ENCODE data around the gene EFCAB7. TPM values are rescaled to one million over a fixed set of nuclear protein-coding genes. Genes with fewer than 3 reads are reported as not detected.

Gene EFCAB7
- total RNA-seq, 5 donors from 2014 or later (not counting 1 experiment from before 2014, with no cell fraction given) = 6.5 to 8.1 (median 7.4) TPM

DNA sequence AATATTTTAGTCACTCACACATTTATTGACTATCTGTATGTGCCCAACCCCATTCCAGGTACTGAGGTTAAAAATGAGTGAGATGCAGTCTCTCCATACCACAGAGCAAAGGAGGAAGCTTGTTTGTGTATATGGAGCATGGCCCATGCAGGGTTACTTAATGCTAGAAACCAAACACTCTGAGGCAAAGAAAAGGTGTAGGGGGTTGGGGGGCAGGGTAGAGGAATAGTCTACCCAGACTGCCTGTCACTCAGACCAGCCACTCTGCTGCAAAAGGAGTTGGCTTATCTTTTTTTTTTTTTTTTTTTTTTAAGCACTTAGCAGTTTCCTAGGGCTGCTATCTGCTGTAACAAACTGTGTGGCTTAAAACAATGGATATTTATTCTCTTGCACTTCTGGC, 89.6 kb downstream of the EFCAB7 start:
- no peaks in the 10 kb centered on the region for H3K27me3 Mint-ChIP-seq
- peak overlapping the region in 1 of 2 donors; percentile 9 for H3K27ac Mint-ChIP-seq
- POLR2A ChIA-PET = no interaction called here

DNA sequence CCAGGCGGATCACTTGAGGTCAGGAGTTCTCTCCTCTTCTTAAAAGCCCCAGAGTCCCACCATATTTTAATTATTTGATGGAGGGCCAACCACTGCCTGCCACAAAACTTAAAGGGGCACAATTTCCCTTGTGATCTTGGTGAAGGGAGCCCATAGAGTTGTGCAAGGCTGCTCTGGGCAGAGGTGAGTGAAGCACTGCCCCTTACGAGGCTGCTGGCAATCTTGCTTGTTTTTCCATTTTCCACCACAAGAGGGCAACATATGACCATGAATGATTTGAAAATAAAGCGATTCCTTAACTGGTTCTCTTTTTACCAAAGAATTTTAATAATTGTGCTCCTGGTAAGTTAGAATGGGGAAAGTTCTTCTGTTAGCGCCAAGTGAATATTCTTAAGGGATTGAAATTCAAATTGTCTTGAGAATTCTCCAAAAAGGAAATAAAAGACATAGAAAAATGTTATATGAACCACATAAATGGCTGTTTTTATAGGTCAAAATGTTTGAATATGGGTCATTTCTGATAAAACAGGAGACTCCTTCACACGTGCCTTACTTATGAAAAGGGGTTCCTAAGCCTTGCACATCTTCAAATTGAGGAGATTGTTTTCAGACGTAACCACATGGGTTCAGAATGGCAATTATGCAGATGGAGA, 92.6 kb downstream of the EFCAB7 start:
- Histone ChIP-seq H3K36me3 (ENCODE audit: control insufficient read depth in 2 of 2, extremely low read depth in 1 of 2, insufficient read depth in 1 of 2, low read length in 1 of 2) (no peaks in the 10 kb centered on the region), H3K27ac (ENCODE audit: low read length) (no peak overlapping the region), H3K4me3 (ENCODE audit: control insufficient read depth in 1 of 2, extremely low read depth in 1 of 2, low read length in 1 of 2) (no peak overlapping the region), H3K27me3 (replicated peaks in 1 of 2; ENCODE audit: control insufficient read depth in 2 of 2, extremely low read depth in 1 of 2, insufficient read depth in 2 of 2, low read length in 1 of 2) (no peaks in the 10 kb centered on the region), H3K4me1 (ENCODE audit: control insufficient read depth in 1 of 2, extremely low read depth in 1 of 2, insufficient read depth in 2 of 2, low read length in 2 of 2) (no peaks in the 10 kb centered on the region), H3K9me3 (no peaks in the 10 kb centered on the region)
- Mint-ChIP-seq H3K9me3 (no peaks in the 10 kb centered on the region), H3K27me3 (no peaks in the 10 kb centered on the region), H3K4me1 (peaks cover 2 to 7% (median 4%) of the 10 kb centered on the region in 3 donors), H3K27ac (no peak overlapping the region), H3K4me3 (no peak overlapping the region), H3K36me3 (peaks cover 4% of the 10 kb centered on the region)
- 100% methylated on average over 1 of the region's 6 CpGs for WGBS (ENCODE audit: insufficient coverage)
- peak in 34 of 35 experiments; percentile 3 to 83 (median 28) for DNase-seq
- ChIA-PET POLR2A (no interaction called here), CTCF (interaction anchor here (0.7 to 2.1 kb wide), 9 partner anchors 101 to 1067 kb away, joined by 3 to 16 read pairs (median 4); no protein-coding TSS in a partner anchor)
- peak; percentile 64 to 80 (median 66) for ATAC-seq (replicated peaks in 1 of 4)

More for the DNA sequence above, 89.6 kb downstream of the EFCAB7 start:
- no peaks in the 10 kb centered on the region for H3K9me3 ChIP-seq
- Mint-ChIP-seq H3K4me1 (peaks cover 2 to 7% (median 7%) of the 10 kb centered on the region in 3 donors), H3K4me3 (no peak overlapping the region), H3K36me3 (no peaks in the 10 kb centered on the region), H3K9me3 (no peaks in the 10 kb centered on the region)
- ATAC-seq (replicated peaks in 1 of 4) = no peak
- no peak for DNase-seq
- no peaks in the 10 kb centered on the region for H3K4me1 ChIP-seq (ENCODE audit: control insufficient read depth in 1 of 2, extremely low read depth in 1 of 2, insufficient read depth in 2 of 2, low read length in 2 of 2)
- H3K36me3 ChIP-seq (ENCODE audit: control insufficient read depth in 2 of 2, extremely low read depth in 1 of 2, insufficient read depth in 1 of 2, low read length in 1 of 2) = no peaks in the 10 kb centered on the region
- no peak overlapping the region for H3K4me3 ChIP-seq (ENCODE audit: control insufficient read depth in 1 of 2, extremely low read depth in 1 of 2, low read length in 1 of 2)
- H3K27ac ChIP-seq (ENCODE audit: low read length) = no peak overlapping the region
- CTCF ChIA-PET = interaction anchor here (0.6 to 1.8 kb wide), 6 partner anchors 10 to 526 kb away, joined by 3 to 8 read pairs (median 4); no protein-coding TSS in a partner anchor
- H3K27me3 ChIP-seq (replicated peaks in 1 of 2; ENCODE audit: control insufficient read depth in 2 of 2, extremely low read depth in 1 of 2, insufficient read depth in 2 of 2, low read length in 1 of 2) = no peaks in the 10 kb centered on the region

DNA sequence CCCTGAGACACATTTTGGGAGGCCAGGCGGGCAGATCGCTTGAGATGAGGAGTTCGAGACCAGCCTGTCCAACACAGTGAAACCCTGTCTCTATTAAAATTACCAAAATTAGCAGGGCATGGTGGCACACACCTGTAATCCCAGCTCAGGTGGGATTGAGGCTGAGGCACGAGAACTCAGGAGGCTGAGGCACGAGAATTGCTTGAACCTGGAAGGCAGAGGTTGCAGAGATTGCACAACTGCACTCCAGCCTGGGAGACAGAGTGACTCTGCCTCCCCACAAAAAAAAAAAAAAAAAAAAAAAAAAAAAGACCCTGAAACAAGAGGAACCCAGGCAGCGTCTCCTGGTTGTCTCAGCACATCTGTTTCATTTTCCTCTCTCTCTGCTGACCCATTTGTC, 94.1 kb downstream of the EFCAB7 start:
- no peaks in the 10 kb centered on the region for H3K27me3 ChIP-seq (replicated peaks in 1 of 2; ENCODE audit: control insufficient read depth in 2 of 2, extremely low read depth in 1 of 2, insufficient read depth in 2 of 2, low read length in 1 of 2)
- Mint-ChIP-seq H3K27me3 (no peaks in the 10 kb centered on the region), H3K4me1 (peaks cover 2 to 7% (median 4%) of the 10 kb centered on the region in 3 donors), H3K36me3 (peaks cover 6% of the 10 kb centered on the region), H3K9me3 (no peaks in the 10 kb centered on the region), H3K27ac (no peak overlapping the region), H3K4me3 (no peak overlapping the region)
- DNase-seq = no peak
- ATAC-seq (replicated peaks in 1 of 4) = no peak
- WGBS (ENCODE audit: insufficient coverage) = 89% methylated on average over 3 of the region's 6 CpGs
- H3K27ac ChIP-seq (ENCODE audit: low read length) = no peak overlapping the region
- H3K4me1 ChIP-seq (ENCODE audit: control insufficient read depth in 1 of 2, extremely low read depth in 1 of 2, insufficient read depth in 2 of 2, low read length in 2 of 2) = no peaks in the 10 kb centered on the region
- no peaks in the 10 kb centered on the region for H3K36me3 ChIP-seq (ENCODE audit: control insufficient read depth in 2 of 2, extremely low read depth in 1 of 2, insufficient read depth in 1 of 2, low read length in 1 of 2)
- CTCF ChIA-PET = interaction anchor here (0.5 to 2.1 kb wide), 9 partner anchors 396 to 630 kb away, joined by 3 to 16 read pairs (median 5); no protein-coding TSS in a partner anchor
- H3K9me3 ChIP-seq = no peaks in the 10 kb centered on the region
- H3K4me3 ChIP-seq (ENCODE audit: control insufficient read depth in 1 of 2, extremely low read depth in 1 of 2, low read length in 1 of 2) = no peak overlapping the region
- POLR2A ChIA-PET = no interaction called here

DNA sequence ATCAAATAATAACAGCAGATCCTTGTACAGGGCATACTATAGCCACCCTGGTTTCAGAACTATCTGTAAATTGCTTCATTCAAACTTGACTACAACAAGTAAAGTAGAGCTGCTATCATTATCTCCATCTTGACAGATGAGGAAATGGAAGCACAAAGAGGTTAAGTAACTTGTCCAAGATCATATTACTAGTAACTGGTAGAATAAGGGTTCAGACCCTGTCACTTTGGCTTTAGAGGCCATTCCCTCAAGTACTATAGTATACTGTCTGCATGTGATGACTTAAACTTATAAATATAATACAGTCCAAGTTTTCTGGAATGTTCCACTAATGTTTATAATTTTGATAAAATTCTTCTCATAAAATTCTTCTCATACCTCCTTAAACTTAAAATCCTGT, 94.7 kb downstream of the EFCAB7 start:
- ChIA-PET POLR2A (no interaction called here), CTCF (interaction anchor here in 1 of 2 donors (1.1 kb wide), 1 partner anchor 613 kb away, joined by 3 read pairs; no protein-coding TSS in a partner anchor)
- Histone ChIP-seq H3K4me1 (ENCODE audit: control insufficient read depth in 1 of 2, extremely low read depth in 1 of 2, insufficient read depth in 2 of 2, low read length in 2 of 2) (no peaks in the 10 kb centered on the region), H3K9me3 (no peaks in the 10 kb centered on the region), H3K27me3 (replicated peaks in 1 of 2; ENCODE audit: control insufficient read depth in 2 of 2, extremely low read depth in 1 of 2, insufficient read depth in 2 of 2, low read length in 1 of 2) (no peaks in the 10 kb centered on the region), H3K4me3 (ENCODE audit: control insufficient read depth in 1 of 2, extremely low read depth in 1 of 2, low read length in 1 of 2) (no peak overlapping the region), H3K27ac (ENCODE audit: low read length) (no peak overlapping the region), H3K36me3 (ENCODE audit: control insufficient read depth in 2 of 2, extremely low read depth in 1 of 2, insufficient read depth in 1 of 2, low read length in 1 of 2) (no peaks in the 10 kb centered on the region)
- H3K27ac Mint-ChIP-seq = no peak overlapping the region
- no peak for ATAC-seq (replicated peaks in 1 of 4)
- H3K36me3 Mint-ChIP-seq = peaks cover 6% of the 10 kb centered on the region
- H3K4me3 Mint-ChIP-seq = no peak overlapping the region
- H3K9me3 Mint-ChIP-seq = no peaks in the 10 kb centered on the region
- no peak for DNase-seq
- no peaks in the 10 kb centered on the region for H3K27me3 Mint-ChIP-seq
- peaks cover 2 to 7% (median 4%) of the 10 kb centered on the region in 3 donors for H3K4me1 Mint-ChIP-seq

DNA sequence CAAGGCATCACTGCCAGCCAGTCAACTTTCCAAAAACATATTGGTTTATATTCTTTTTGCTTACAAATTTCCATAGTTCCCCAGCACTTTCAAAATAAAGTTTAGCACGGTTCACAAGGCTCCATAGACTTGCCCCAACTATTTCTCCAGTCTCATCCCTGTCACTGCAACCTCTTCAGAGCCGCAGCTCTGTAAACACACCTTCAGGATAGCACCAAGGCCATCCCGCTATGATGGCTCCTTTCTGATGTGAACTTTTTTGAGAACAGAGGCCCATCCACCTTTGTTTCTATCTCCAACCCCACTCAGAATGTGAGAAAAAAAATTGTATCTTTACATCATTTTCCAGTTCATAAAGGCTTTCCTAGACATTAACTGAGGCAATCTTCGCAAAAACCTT, 96.2 kb downstream of the EFCAB7 start:
- H3K27ac Mint-ChIP-seq = no peak overlapping the region
- no peak for ATAC-seq (replicated peaks in 1 of 4)
- peaks cover 14% of the 10 kb centered on the region for H3K36me3 Mint-ChIP-seq
- Histone ChIP-seq H3K4me1 (ENCODE audit: control insufficient read depth in 1 of 2, extremely low read depth in 1 of 2, insufficient read depth in 2 of 2, low read length in 2 of 2) (no peaks in the 10 kb centered on the region), H3K27me3 (replicated peaks in 1 of 2; ENCODE audit: control insufficient read depth in 2 of 2, extremely low read depth in 1 of 2, insufficient read depth in 2 of 2, low read length in 1 of 2) (no peaks in the 10 kb centered on the region), H3K27ac (ENCODE audit: low read length) (no peak overlapping the region), H3K4me3 (ENCODE audit: control insufficient read depth in 1 of 2, extremely low read depth in 1 of 2, low read length in 1 of 2) (no peak overlapping the region), H3K9me3 (no peaks in the 10 kb centered on the region), H3K36me3 (ENCODE audit: control insufficient read depth in 2 of 2, extremely low read depth in 1 of 2, insufficient read depth in 1 of 2, low read length in 1 of 2) (no peaks in the 10 kb centered on the region)
- ChIA-PET POLR2A (no interaction called here), CTCF (interaction anchor here in 1 of 2 donors (1.0 kb wide), 1 partner anchor 624 kb away, joined by 3 read pairs; no protein-coding TSS in a partner anchor)
- H3K4me3 Mint-ChIP-seq = no peak overlapping the region
- H3K27me3 Mint-ChIP-seq = no peaks in the 10 kb centered on the region
- WGBS (ENCODE audit: insufficient coverage) = 90% methylated on average over 2 of the region's 4 CpGs
- H3K4me1 Mint-ChIP-seq = peaks cover 8 to 11% (median 10%) of the 10 kb centered on the region in 3 donors
- no peak for DNase-seq
- H3K9me3 Mint-ChIP-seq = no peaks in the 10 kb centered on the region

DNA sequence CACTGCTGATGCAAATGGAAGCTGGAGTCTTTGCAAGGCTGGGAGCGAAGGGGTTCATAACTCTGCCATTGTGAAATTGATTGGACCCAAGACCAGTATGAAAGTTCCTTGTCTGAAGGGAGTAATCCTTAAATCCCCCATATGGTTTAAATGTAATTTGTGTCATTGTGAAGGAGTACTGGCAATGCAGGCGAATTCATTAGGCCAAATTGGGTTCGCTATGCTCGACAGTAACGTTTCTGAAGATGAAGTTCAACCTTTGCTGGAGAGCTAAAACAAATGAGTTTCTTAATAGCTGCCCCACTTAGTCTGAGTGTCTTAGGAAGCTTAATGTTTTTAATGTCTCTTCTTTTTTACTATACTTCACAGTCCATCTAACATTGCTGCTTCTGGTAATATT, 97.3 kb downstream of the EFCAB7 start:
- H3K36me3 ChIP-seq (ENCODE audit: control insufficient read depth in 2 of 2, extremely low read depth in 1 of 2, insufficient read depth in 1 of 2, low read length in 1 of 2) = no peaks in the 10 kb centered on the region
- ChIA-PET CTCF (interaction anchor here (0.5 to 1.0 kb wide), 3 partner anchors 625 to 1955 kb away, joined by 3 read pairs; no protein-coding TSS in a partner anchor), POLR2A (no interaction called here)
- Mint-ChIP-seq H3K27ac (no peak overlapping the region), H3K36me3 (peaks cover 14% of the 10 kb centered on the region), H3K4me1 (peaks cover 11 to 15% (median 14%) of the 10 kb centered on the region in 3 donors), H3K4me3 (no peak overlapping the region), H3K9me3 (no peaks in the 10 kb centered on the region), H3K27me3 (no peaks in the 10 kb centered on the region)
- H3K9me3 ChIP-seq = no peaks in the 10 kb centered on the region
- WGBS (ENCODE audit: insufficient coverage) = no CpG with 5 or more reads among the region's 5 CpGs
- H3K27me3 ChIP-seq (replicated peaks in 1 of 2; ENCODE audit: control insufficient read depth in 2 of 2, extremely low read depth in 1 of 2, insufficient read depth in 2 of 2, low read length in 1 of 2) = no peaks in the 10 kb centered on the region
- ATAC-seq (replicated peaks in 1 of 4) = no peak
- DNase-seq = no peak
- no peak overlapping the region for H3K4me3 ChIP-seq (ENCODE audit: control insufficient read depth in 1 of 2, extremely low read depth in 1 of 2, low read length in 1 of 2)
- H3K4me1 ChIP-seq (ENCODE audit: control insufficient read depth in 1 of 2, extremely low read depth in 1 of 2, insufficient read depth in 2 of 2, low read length in 2 of 2) = no peaks in the 10 kb centered on the region
- H3K27ac ChIP-seq (ENCODE audit: low read length) = no peak overlapping the region

All from T-cell (primary cell).